GM12878 (cell line): Measurements from ENCODE around the gene MTFR1L. TPM values are rescaled to one million over a fixed set of nuclear protein-coding genes. Genes with fewer than 3 reads are reported as not detected.

ENCODE experiments used
- ATAC-seq: fragments of 200-7000 bp; cut with Tn5 transposase; 3 replicates; pipeline ENCODE4 v1.9.1; 2020; ENCODE audit warnings: mild to moderate bottlenecking, moderate library complexity
- BruUV-seq: library from RNA; stranded (reverse); fragments of 400-500 nt; replicated peaks from 2 replicates; lab custom pipeline; 2021; lab: Mats Ljungman, UMichigan
- CTCF ChIA-PET: fragments of 300-600 bp; sonication (Branson Sonifier 250); formaldehyde crosslinking; extraction: SDS; loops from one replicate; lab custom pipeline; 2021; ENCODE audit warnings: inconsistent platforms; lab: Yijun Ruan, JAX
- POLR2A ChIA-PET: fragments of 350-600 bp; formaldehyde crosslinking; extraction: SDS; loops from one replicate; lab custom pipeline; 2021; ENCODE audit warnings: inconsistent platforms; lab: Charles Lee
- RAD21 ChIA-PET: fragments of 300-600 bp; sonication (Branson Sonifier 250); formaldehyde crosslinking; loops from one replicate; lab custom pipeline; 2023; ENCODE audit warnings: antibody characterized with exemption; ENCODE audit not compliant: unreplicated experiment; lab: Charles Lee
- SMC1A ChIA-PET: fragments of 300-600 bp; sonication (Branson Sonifier 250); formaldehyde crosslinking; loops from one replicate; lab custom pipeline; 2023; ENCODE audit not compliant: unreplicated experiment, uncharacterized antibody; lab: Charles Lee
- DNase-seq: peaks from one replicate; pipeline ENCODE4 v3.0.0-alpha.2; 2011; ENCODE audit warnings: low read depth, low spot score
- FAIRE-seq: peaks from 3 replicates; lab custom pipeline; 2011; peaks lifted over from hg19 to GRCh38; lab: Jason Lieb, UNC
- H2AFZ ChIP-seq: 2 replicates; pipeline ENCODE4 v1.6.0; 2011; ENCODE audit warnings: low read depth, low read length, control low read depth; ENCODE audit not compliant: control insufficient read depth
- H3K27ac ChIP-seq: 2 replicates; pipeline ENCODE4 v1.5.1; 2011; ENCODE audit warnings: control low read depth; ENCODE audit not compliant: control insufficient read depth, insufficient read depth
- H3K27me3 ChIP-seq, 2 experiments: replicated peaks in 1 of 2; 2 replicates each; pipeline versions ENCODE4 v1.6.0 to v1.6.1; 2011; ENCODE audit warnings: low read length in 1 of 2; ENCODE audit not compliant: control insufficient read depth in 2 of 2, insufficient read depth in 2 of 2
- H3K36me3 ChIP-seq, 2 experiments: 2 replicates each; pipeline ENCODE4 v1.5.1; 2011; ENCODE audit warnings: low read length in 1 of 2; ENCODE audit not compliant: control insufficient read depth in 2 of 2, insufficient read depth in 2 of 2
- H3K4me1 ChIP-seq: 2 replicates; pipeline ENCODE4 v1.6.1; 2011; ENCODE audit warnings: mild to moderate bottlenecking, low read length, moderate library complexity, mixed read lengths; ENCODE audit not compliant: control insufficient read depth, insufficient read depth
- H3K4me2 ChIP-seq: 2 replicates; pipeline ENCODE4 v1.6.0; 2011; ENCODE audit warnings: control low read depth; ENCODE audit not compliant: control insufficient read depth, insufficient read depth
- H3K4me3 ChIP-seq: fragments of 200-600 bp; sonication (generic); 2 replicates; pipeline ENCODE4 v1.5.1; 2016
- H3K79me2 ChIP-seq: 2 replicates; pipeline ENCODE4 v1.6.0; 2011; ENCODE audit warnings: low read length; ENCODE audit not compliant: control insufficient read depth, insufficient read depth
- H3K9ac ChIP-seq: 2 replicates; pipeline ENCODE4 v1.8.0; 2011; ENCODE audit warnings: low read length, control low read depth, mixed read lengths; ENCODE audit not compliant: control insufficient read depth, insufficient read depth
- H3K9me3 ChIP-seq: replicated peaks from 3 replicates; pipeline ENCODE4 v1.5.1; 2011; ENCODE audit warnings: mild to moderate bottlenecking, low read length; ENCODE audit not compliant: control insufficient read depth, insufficient read depth
- H4K20me1 ChIP-seq: 2 replicates; pipeline ENCODE4 v1.6.0; 2011; ENCODE audit not compliant: control insufficient read depth, insufficient read depth
- BRCA1 ChIP-seq: IDR thresholded peaks from 2 replicates; pipeline ENCODE4 v1.6.1; 2011; ENCODE audit warnings: low read depth, low read length, improper control_type of control experiment
- E4F1 ChIP-seq: fragments of 450-650 bp; IDR thresholded peaks from 2 replicates; pipeline ENCODE4 v1.6.1; 2018; ENCODE audit warnings: borderline replicate concordance, mild to moderate bottlenecking; ENCODE audit not compliant: partially characterized antibody
- IRF4 ChIP-seq: IDR thresholded peaks from 2 replicates; pipeline ENCODE4 v1.6.1; 2011; ENCODE audit warnings: low read depth, low read length
- RCOR1 ChIP-seq: conservative IDR thresholded peaks from 2 replicates; pipeline ENCODE4 v1.6.1; 2012; ENCODE audit warnings: low read depth, low read length, improper control_type of control experiment
- RUNX3 ChIP-seq: IDR thresholded peaks from 2 replicates; pipeline ENCODE4 v1.6.1; 2012; ENCODE audit warnings: low read length, inconsistent platforms
- STAT3 ChIP-seq: IDR thresholded peaks from 2 replicates; pipeline ENCODE4 v1.6.1; 2011; ENCODE audit warnings: low read depth, low read length, improper control_type of control experiment
- ZBTB11 ChIP-seq: fragments of 450-650 bp; formaldehyde crosslinking; IDR thresholded peaks from 2 replicates; pipeline ENCODE4 v1.5.0; 2022; ENCODE audit warnings: mild to moderate bottlenecking, missing genetic modification characterization
- WGBS: methylation state at CpG from one replicate; pipeline ENCODE4 v1.1.6; 2016; ENCODE audit warnings: low lambda C conversion rate; ENCODE audit not compliant: insufficient replicate concordance, insufficient coverage; ENCODE audit errors: missing lambda C conversion rate; 5-methylcytosine and 5-hydroxymethylcytosine counted together
- in situ Hi-C: fragments of 300-500 bp; cut with MboI; formaldehyde crosslinking; loops from 9 replicates; pipeline ENCODE4 v1.14.3; 2018; ENCODE audit warnings: mixed read lengths
- intact Hi-C: fragments of 100-400 bp; cut with micrococcal nuclease; formaldehyde crosslinking; loops from one replicate; pipeline ENCODE4 v1.14.2; 2022; ENCODE audit not compliant: unreplicated experiment
- polyA plus RNA-seq, 11 experiments: library from polyadenylated mRNA; depleted of rRNA in 4 of 11; unstranded in 6 of 11; stranded (reverse) in 5 of 11; fragments of >200 nt; fragmentation: Nextera tagmentation in 4 of 11; fragmentation: Illumina TruSeq in 1 of 11; extraction: Ambion mirVana in 4 of 11; extraction: Trizol in 1 of 11; gene quantifications; 1 replicate in 1 of 11; 2 replicates in 10 of 11; pipeline versions ENCODE4 v1.2.1 to v1.2.3, GENCODE V29; 2011 to 2016; ENCODE audit warnings: inconsistent platforms in 2 of 11, missing spikeins in 2 of 11, low read depth in 1 of 11
- total RNA-seq, 4 experiments: library from RNA; depleted of rRNA in 3 of 4; stranded (reverse); fragments of >200 nt in 3 of 4; fragmentation: Illumina TruSeq in 1 of 4; extraction: Trizol in 1 of 4; gene quantifications; 2 replicates each; pipeline versions ENCODE4 v1.2.1 to v1.2.3, GENCODE V29; 2013 to 2021
- TF ChIP-seq, protein P1 (sequence below): fragments of 150-350 bp; IDR thresholded peaks from 2 replicates; pipeline ENCODE4 v1.6.1; 2016; ENCODE audit warnings: low read depth, low read length
- TF ChIP-seq, protein P2 (sequence below): fragments of 450-650 bp; IDR thresholded peaks from 2 replicates; pipeline ENCODE4 v1.6.1; 2017; ENCODE audit warnings: low read depth, mild to moderate bottlenecking, moderate library complexity

Gene MTFR1L
- total and polyA plus RNA-seq, 10 of the 15 experiments (the other 5 are each of a cell fraction or from before 2014, with no cell fraction given) = 16.9 to 44.2 (median 30.3) TPM

GRCh38 chr1:25792115-25792514 lies 27.6 kb upstream of the MTFR1L start (continued):
- TF ChIP-seq, protein P1, sequence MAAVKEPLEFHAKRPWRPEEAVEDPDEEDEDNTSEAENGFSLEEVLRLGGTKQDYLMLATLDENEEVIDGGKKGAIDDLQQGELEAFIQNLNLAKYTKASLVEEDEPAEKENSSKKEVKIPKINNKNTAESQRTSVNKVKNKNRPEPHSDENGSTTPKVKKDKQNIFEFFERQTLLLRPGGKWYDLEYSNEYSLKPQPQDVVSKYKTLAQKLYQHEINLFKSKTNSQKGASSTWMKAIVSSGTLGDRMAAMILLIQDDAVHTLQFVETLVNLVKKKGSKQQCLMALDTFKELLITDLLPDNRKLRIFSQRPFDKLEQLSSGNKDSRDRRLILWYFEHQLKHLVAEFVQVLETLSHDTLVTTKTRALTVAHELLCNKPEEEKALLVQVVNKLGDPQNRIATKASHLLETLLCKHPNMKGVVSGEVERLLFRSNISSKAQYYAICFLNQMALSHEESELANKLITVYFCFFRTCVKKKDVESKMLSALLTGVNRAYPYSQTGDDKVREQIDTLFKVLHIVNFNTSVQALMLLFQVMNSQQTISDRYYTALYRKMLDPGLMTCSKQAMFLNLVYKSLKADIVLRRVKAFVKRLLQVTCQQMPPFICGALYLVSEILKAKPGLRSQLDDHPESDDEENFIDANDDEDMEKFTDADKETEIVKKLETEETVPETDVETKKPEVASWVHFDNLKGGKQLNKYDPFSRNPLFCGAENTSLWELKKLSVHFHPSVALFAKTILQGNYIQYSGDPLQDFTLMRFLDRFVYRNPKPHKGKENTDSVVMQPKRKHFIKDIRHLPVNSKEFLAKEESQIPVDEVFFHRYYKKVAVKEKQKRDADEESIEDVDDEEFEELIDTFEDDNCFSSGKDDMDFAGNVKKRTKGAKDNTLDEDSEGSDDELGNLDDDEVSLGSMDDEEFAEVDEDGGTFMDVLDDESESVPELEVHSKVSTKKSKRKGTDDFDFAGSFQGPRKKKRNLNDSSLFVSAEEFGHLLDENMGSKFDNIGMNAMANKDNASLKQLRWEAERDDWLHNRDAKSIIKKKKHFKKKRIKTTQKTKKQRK = no peak
- TF ChIP-seq, all 136 proteins: peak for 0

GRCh38 chr1:25793585-25794170 lies 26.1 kb upstream of the MTFR1L start:
- ATAC-seq (no peak), DNase-seq (no peak), FAIRE-seq (no peak)
- ChIA-PET POLR2A (interaction anchor here (0.6 kb wide), 1 partner anchor 360 kb away, joined by 3 read pairs; no protein-coding TSS in a partner anchor), RAD21 (interaction anchor here (1.3 kb wide), 1 partner anchor 290 kb away, joined by 4 read pairs; no protein-coding TSS in a partner anchor), SMC1A (interaction anchor here (1.1 kb wide), 1 partner anchor 368 kb away, joined by 6 read pairs; no protein-coding TSS in a partner anchor), CTCF (interaction anchor here (0.7 to 1.4 kb wide), 3 partner anchors 162 to 290 kb away, joined by 3 to 5 read pairs (median 3); no protein-coding TSS in a partner anchor)
- H3K4me1 ChIP-seq = no peaks in the 10 kb centered on the region
- no TSS peak for BruUV-seq
- intact Hi-C loops = no loop called here
- peaks cover 2% of the 10 kb centered on the region in 2 experiments; a peak in 2 of 4 replicates for H3K27me3 ChIP-seq
- no peaks in the 10 kb centered on the region for H4K20me1 ChIP-seq
- H3K9me3 ChIP-seq = no peaks in the 10 kb centered on the region
- 23% methylated on average over 7 of the region's 7 CpGs for WGBS
- no peaks in the 10 kb centered on the region for H3K36me3 ChIP-seq
- no peak overlapping the region for H3K4me3 ChIP-seq
- H3K79me2 ChIP-seq = no peaks in the 10 kb centered on the region
- H2AFZ ChIP-seq = no peak overlapping the region
- H3K27ac ChIP-seq = no peak overlapping the region
- H3K9ac ChIP-seq = no peak overlapping the region
- in situ Hi-C loops = loop anchor here (5.0 kb wide), 1 partner anchor 51 kb away; no protein-coding TSS in a partner anchor
- H3K4me2 ChIP-seq = no peak overlapping the region
- TF ChIP-seq IRF4 (no peak), STAT3 (no peak), RCOR1 (no peak), RUNX3 (no peak), E4F1 (no peak), ZBTB11 (no peak), BRCA1 (no peak)
- TF ChIP-seq, protein P2, sequence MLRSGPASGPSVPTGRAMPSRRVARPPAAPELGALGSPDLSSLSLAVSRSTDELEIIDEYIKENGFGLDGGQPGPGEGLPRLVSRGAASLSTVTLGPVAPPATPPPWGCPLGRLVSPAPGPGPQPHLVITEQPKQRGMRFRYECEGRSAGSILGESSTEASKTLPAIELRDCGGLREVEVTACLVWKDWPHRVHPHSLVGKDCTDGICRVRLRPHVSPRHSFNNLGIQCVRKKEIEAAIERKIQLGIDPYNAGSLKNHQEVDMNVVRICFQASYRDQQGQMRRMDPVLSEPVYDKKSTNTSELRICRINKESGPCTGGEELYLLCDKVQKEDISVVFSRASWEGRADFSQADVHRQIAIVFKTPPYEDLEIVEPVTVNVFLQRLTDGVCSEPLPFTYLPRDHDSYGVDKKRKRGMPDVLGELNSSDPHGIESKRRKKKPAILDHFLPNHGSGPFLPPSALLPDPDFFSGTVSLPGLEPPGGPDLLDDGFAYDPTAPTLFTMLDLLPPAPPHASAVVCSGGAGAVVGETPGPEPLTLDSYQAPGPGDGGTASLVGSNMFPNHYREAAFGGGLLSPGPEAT = no peak
